ENCODE data around the gene CCDC17.

Gene CCDC17

GRCh38 chr1:45623972-45624371 lies at the start of gene CCDC17:
Gene CCDC17 (minus strand): TSS chr1:45624054. CDS start chr1:45623909, 145 bp downstream.
- DNase-seq: no peak

GRCh38 chr1:45669859-45670655 lies 46.2 kb upstream of the CCDC17 start:
- no peak for DNase-seq

GRCh38 chr1:45669379-45669778 lies 45.5 kb upstream of the CCDC17 start:
- DNase-seq: no peak

- no peak for DNase-seq
Observed at GRCh38 chr1:45668526-45668925, 44.7 kb upstream of the CCDC17 start.

- no peak for DNase-seq
Observed at GRCh38 chr1:45667321-45668111, 43.7 kb upstream of the CCDC17 start.

GRCh38 chr1:45666836-45667235 lies 43.0 kb upstream of the CCDC17 start:
- DNase-seq: no peak

- DNase-seq: no peak
Observed at GRCh38 chr1:45660336-45660735, 36.5 kb upstream of the CCDC17 start.

- no peak for DNase-seq
Observed at GRCh38 chr1:45659222-45659621, 35.4 kb upstream of the CCDC17 start.

- no peak for DNase-seq
Observed at GRCh38 chr1:45658171-45658570, 34.3 kb upstream of the CCDC17 start.

- DNase-seq: no peak
Observed at GRCh38 chr1:45656573-45657226, 32.8 kb upstream of the CCDC17 start.

- no peak for DNase-seq
Observed at GRCh38 chr1:45654540-45655280, 30.9 kb upstream of the CCDC17 start.

GRCh38 chr1:45647248-45648021 lies 23.6 kb upstream of the CCDC17 start:
- DNase-seq: no peak

GRCh38 chr1:45644661-45645060 lies 20.8 kb upstream of the CCDC17 start:
- DNase-seq: no peak

- DNase-seq: no peak
Observed at GRCh38 chr1:45643978-45644377, 20.1 kb upstream of the CCDC17 start.

GRCh38 chr1:45643321-45643720 lies 19.5 kb upstream of the CCDC17 start:
- DNase-seq: no peak

GRCh38 chr1:45640293-45640692 lies 16.4 kb upstream of the CCDC17 start:
- no peak for DNase-seq

GRCh38 chr1:45635211-45635610 lies 11.4 kb upstream of the CCDC17 start:
- DNase-seq: no peak

GRCh38 chr1:45630429-45630828 lies 6.6 kb upstream of the CCDC17 start:
- DNase-seq: no peak

GRCh38 chr1:45629035-45629434 lies 5.2 kb upstream of the CCDC17 start:
- no peak for DNase-seq

- no peak for DNase-seq
Observed at GRCh38 chr1:45622524-45623394, 1.1 kb downstream of the CCDC17 start.

GRCh38 chr1:45621895-45622523 lies 1.8 kb downstream of the CCDC17 start:
- DNase-seq: no peak

Measured in activated effector memory CD4-positive, alpha-beta T cell treated with Interleukin-2 at 50 U/mL for 16 hours (primary cell).